Measurements from ENCODE around the gene RTEL1. TPM values are rescaled to one million over a fixed set of nuclear protein-coding genes. Genes with fewer than 3 reads are reported as not detected.

Gene RTEL1
- total RNA-seq, 6 experiments from 2014 or later, result 9.6 to 16.3 (median 12.4) TPM

- intact Hi-C loops (cut with DNase I), result no loop called here
These were observed 47.3 kb downstream of the RTEL1 start for GRCh38 chr20:63705232-63706026.

GRCh38 chr20:63706027-63706695 lies 48.0 kb downstream of the RTEL1 start:
- Histone ChIP-seq H3K4me1 (peaks cover 0 to 18% (median 4%) of the 10 kb centered on the region in 4 donors), H3K36me3 (peaks cover 0 to 24% (median 8%) of the 10 kb centered on the region in 4 donors)

More at GRCh38 chr20:63705232-63706026, 47.3 kb downstream of the RTEL1 start:
- 100% methylated on average over 1 of the region's 8 CpGs for WGBS (ENCODE audit: insufficient coverage, low coverage, low lambda C conversion rate, missing lambda C conversion rate)
- H3K27me3 ChIP-seq, result no peaks in the 10 kb centered on the region
- peaks cover 0 to 24% (median 8%) of the 10 kb centered on the region in 4 donors for H3K36me3 ChIP-seq
- ATAC-seq, result no peak
- H3K27ac ChIP-seq, result no peak overlapping the region
- no peak for TF ChIP-seq POLR2A (IDR thresholded peaks at IDR 0.05)
- TF ChIP-seq CTCF (IDR thresholded peaks at IDR 0.05), result no peak
- peak in 1 of 3 donors; percentile 33 for DNase-seq
- peaks cover 0 to 18% (median 4%) of the 10 kb centered on the region in 4 donors for H3K4me1 ChIP-seq
- no peak overlapping the region for H3K4me3 ChIP-seq
- H3K9me3 ChIP-seq, result no peaks in the 10 kb centered on the region

GRCh38 chr20:63706852-63707557 lies 48.9 kb downstream of the RTEL1 start:
- Histone ChIP-seq H3K4me3 (peak overlapping the region; percentile 98 to 99 (median 99)), H3K4me1 (peaks cover 0 to 18% (median 4%) of the 10 kb centered on the region in 4 donors), H3K9me3 (no peaks in the 10 kb centered on the region), H3K27ac (peak overlapping the region; percentile 67 to 86 (median 79)), H3K27me3 (no peaks in the 10 kb centered on the region), H3K36me3 (peaks cover 0 to 24% (median 9%) of the 10 kb centered on the region in 4 donors)
- peak; percentile 73 to 77 (median 74) for DNase-seq
- intact Hi-C loops (cut with DNase I), result no loop called here
- peak; percentile 58 to 74 (median 70) for ATAC-seq
- TF ChIP-seq POLR2A (IDR thresholded peaks at IDR 0.05) (no peak), CTCF (IDR thresholded peaks at IDR 0.05) (peak; percentile 40 to 57 (median 51))
- WGBS (ENCODE audit: insufficient coverage, low coverage, low lambda C conversion rate, missing lambda C conversion rate), result under 1% methylated on average over 16 of the region's 56 CpGs

More at GRCh38 chr20:63706027-63706695, 48.0 kb downstream of the RTEL1 start:
- ATAC-seq, result no peak
- peak overlapping the region; percentile 98 to 99 (median 99) for H3K4me3 ChIP-seq
- no peaks in the 10 kb centered on the region for H3K9me3 ChIP-seq
- no peaks in the 10 kb centered on the region for H3K27me3 ChIP-seq
- intact Hi-C loops (cut with DNase I), result no loop called here
- peak overlapping the region in 1 of 3 donors; percentile 86 for H3K27ac ChIP-seq
- WGBS (ENCODE audit: insufficient coverage, low coverage, low lambda C conversion rate, missing lambda C conversion rate), result 67% methylated on average over 5 of the region's 12 CpGs
- peak in 1 of 3 donors; percentile 45 for DNase-seq
- TF ChIP-seq CTCF (IDR thresholded peaks at IDR 0.05) (no peak), POLR2A (IDR thresholded peaks at IDR 0.05) (no peak)

- Histone ChIP-seq H3K4me1 (peaks cover 0 to 18% (median 4%) of the 10 kb centered on the region in 4 donors), H3K4me3 (peak within 1 kb of the TSS; percentile 98 to 99 (median 99)), H3K27ac (peak within 1 kb of the TSS; percentile 67 to 86 (median 79)), H3K36me3 (peaks cover 0 to 24% (median 9%) of the 10 kb centered on the region in 4 donors), H3K9me3 (no peaks in the 10 kb centered on the region), H3K27me3 (no peaks in the 10 kb centered on the region)
- TF ChIP-seq POLR2A (IDR thresholded peaks at IDR 0.05) (peak; percentile 33), CTCF (IDR thresholded peaks at IDR 0.05) (no peak)
- ATAC-seq (peak; percentile 91 to 96 (median 93)), DNase-seq (peak; percentile 93 to 95 (median 95))
- no CpG with 5 or more reads among the region's 98 CpGs for WGBS (ENCODE audit: insufficient coverage, low coverage, low lambda C conversion rate, missing lambda C conversion rate)
- intact Hi-C loops (cut with DNase I), result no loop called here
These were observed 49.6 kb downstream of the RTEL1 start, which contains the start of the genes ARFRP1 and ZGPAT for GRCh38 chr20:63707558-63708300. TSS of gene ARFRP1 (minus strand) at chr20:63707976. CDS start at chr20:63707091, 885 bp downstream. TSS of gene ZGPAT (plus strand) at chr20:63708039. CDS start at chr20:63708581, 542 bp downstream.

Data from right lobe of liver (tissue), 6 donors.